Mesendoderm (in vitro differentiated cells): ENCODE results near the gene APOBEC4.

ENCODE experiments used
- DNase-seq: peaks from one replicate; pipeline ENCODE4 v3.0.0; 2013
- H2AK5ac ChIP-seq: 2 replicates; pipeline ENCODE4 v1.6.1; 2013; ENCODE audit warnings: low read length, inconsistent platforms
- H2BK120ac ChIP-seq: 2 replicates; pipeline ENCODE4 v1.6.1; 2013; ENCODE audit warnings: low read depth, mild to moderate bottlenecking, low read length, moderate library complexity, mixed read lengths
- H2BK15ac ChIP-seq: replicated peaks from 2 replicates; pipeline ENCODE4 v1.6.1; 2013; ENCODE audit warnings: low read depth, mild to moderate bottlenecking, moderate library complexity
- H2BK5ac ChIP-seq: 2 replicates; pipeline ENCODE4 v1.6.1; 2013; ENCODE audit warnings: low read length, inconsistent platforms
- H3K18ac ChIP-seq: 2 replicates; pipeline ENCODE4 v1.6.1; 2013; ENCODE audit warnings: mild to moderate bottlenecking, low read length, mixed read lengths
- H3K23ac ChIP-seq: one replicate; pipeline ENCODE4 v1.6.1; 2013; ENCODE audit warnings: low read length
- H3K27ac ChIP-seq: 2 replicates; pipeline ENCODE4 v1.5.1; 2013; ENCODE audit warnings: low read depth, mild to moderate bottlenecking, inconsistent platforms, low read length, moderate library complexity
- H3K27me3 ChIP-seq: 2 replicates; pipeline ENCODE4 v1.6.1; 2013; ENCODE audit warnings: low read length, control low read depth, mild to moderate bottlenecking, inconsistent platforms; ENCODE audit not compliant: insufficient read depth, poor library complexity
- H3K36me3 ChIP-seq: 2 replicates; pipeline ENCODE4 v1.6.1; 2013; ENCODE audit warnings: low read length, inconsistent platforms; ENCODE audit not compliant: control insufficient read depth, insufficient read depth
- H3K4ac ChIP-seq: one replicate; pipeline ENCODE4 v1.6.1; 2013; ENCODE audit warnings: low read depth, mild to moderate bottlenecking, low read length, moderate library complexity
- H3K4me1 ChIP-seq: 2 replicates; pipeline ENCODE4 v1.6.1; 2013; ENCODE audit warnings: low read depth, low read length, inconsistent platforms; ENCODE audit not compliant: control insufficient read depth
- H3K4me2 ChIP-seq: 2 replicates; pipeline ENCODE4 v1.6.1; 2013; ENCODE audit warnings: low read length
- H3K4me3 ChIP-seq: 2 replicates; pipeline ENCODE4 v1.5.1; 2013; ENCODE audit warnings: mild to moderate bottlenecking, low read length
- H3K56ac ChIP-seq: one replicate; pipeline ENCODE4 v1.6.1; 2013; ENCODE audit warnings: low read length
- H3K79me1 ChIP-seq: 2 replicates; pipeline ENCODE4 v1.6.1; 2013; ENCODE audit warnings: low read length, inconsistent platforms
- H3K79me2 ChIP-seq: 2 replicates; pipeline ENCODE4 v1.6.1; 2013; ENCODE audit warnings: mild to moderate bottlenecking, low read length; ENCODE audit not compliant: control insufficient read depth, insufficient read depth
- H3K9ac ChIP-seq: 2 replicates; pipeline ENCODE4 v1.6.1; 2013; ENCODE audit warnings: low read length, inconsistent platforms
- H4K5ac ChIP-seq: one replicate; pipeline ENCODE4 v1.6.1; 2013; ENCODE audit warnings: low read length
- H4K8ac ChIP-seq: one replicate; pipeline ENCODE4 v1.6.1; 2013; ENCODE audit warnings: low read depth, mild to moderate bottlenecking, control low read depth, low read length, moderate library complexity
- WGBS: extraction: QIAGEN DNeasy Blood & Tissue Kit; methylation state at CpG from one replicate; pipeline ENCODE4 v1.1.7; 2013; ENCODE audit warnings: low lambda C conversion rate, missing lambda C conversion rate; ENCODE audit not compliant: insufficient coverage; ENCODE audit errors: extremely low coverage; 5-methylcytosine and 5-hydroxymethylcytosine counted together

APOBEC4 gene

GRCh38 chr1:183604038-183604808 lies 48.9 kb downstream of the APOBEC4 start:
- Histone ChIP-seq H2BK15ac (no peak overlapping the region), H4K8ac (no peak overlapping the region), H2AK5ac (no peak overlapping the region), H3K56ac (no peak overlapping the region), H2BK120ac (no peak overlapping the region), H3K27ac (no peak overlapping the region), H3K4me2 (no peak overlapping the region), H3K27me3 (no peaks in the 10 kb centered on the region), H4K5ac (no peak overlapping the region), H3K9ac (no peak overlapping the region), H3K4me1 (no peaks in the 10 kb centered on the region), H3K18ac (no peak overlapping the region), H3K4me3 (no peak overlapping the region), H3K23ac (no peak overlapping the region), H3K4ac (no peak overlapping the region), H3K79me2 (no peaks in the 10 kb centered on the region), H2BK5ac (no peak overlapping the region), H3K36me3 (no peaks in the 10 kb centered on the region), H3K79me1 (no peaks in the 10 kb centered on the region)
- WGBS = no CpG with 5 or more reads among the region's 10 CpGs
- peak; percentile 11 for DNase-seq

GRCh38 chr1:183602510-183602909 lies 50.6 kb downstream of the APOBEC4 start:
- no peaks in the 10 kb centered on the region for H3K36me3 ChIP-seq
- no peak for DNase-seq
- no peak overlapping the region for H2BK5ac ChIP-seq
- H3K9ac ChIP-seq = no peak overlapping the region
- no peak overlapping the region for H4K5ac ChIP-seq
- no CpG with 5 or more reads among the region's 1 CpG for WGBS
- H3K23ac ChIP-seq = no peak overlapping the region
- no peaks in the 10 kb centered on the region for H3K79me2 ChIP-seq
- no peak overlapping the region for H4K8ac ChIP-seq
- no peak overlapping the region for H3K4me2 ChIP-seq
- no peak overlapping the region for H3K56ac ChIP-seq
- no peaks in the 10 kb centered on the region for H3K4me1 ChIP-seq
- H3K18ac ChIP-seq = no peak overlapping the region
- H2AK5ac ChIP-seq = no peak overlapping the region
- no peak overlapping the region for H2BK15ac ChIP-seq
- no peak overlapping the region for H3K4me3 ChIP-seq
- no peak overlapping the region for H2BK120ac ChIP-seq
- H3K27ac ChIP-seq = no peak overlapping the region
- no peak overlapping the region for H3K4ac ChIP-seq
- H3K27me3 ChIP-seq = no peaks in the 10 kb centered on the region
- no peaks in the 10 kb centered on the region for H3K79me1 ChIP-seq

GRCh38 chr1:183600634-183601033 lies 52.5 kb downstream of the APOBEC4 start:
- WGBS = no CpG with 5 or more reads among the region's 3 CpGs
- H3K4ac ChIP-seq = no peak overlapping the region

GRCh38 chr1:183600136-183600535 lies 53.0 kb downstream of the APOBEC4 start:
- no peak for DNase-seq
- Histone ChIP-seq H4K8ac (no peak overlapping the region), H4K5ac (no peak overlapping the region), H2AK5ac (no peak overlapping the region), H3K27ac (no peak overlapping the region), H3K56ac (no peak overlapping the region), H2BK15ac (no peak overlapping the region), H3K36me3 (no peaks in the 10 kb centered on the region), H2BK120ac (no peak overlapping the region), H3K18ac (no peak overlapping the region), H3K4me3 (no peak overlapping the region), H3K79me2 (no peaks in the 10 kb centered on the region), H3K23ac (no peak overlapping the region), H3K9ac (no peak overlapping the region), H3K27me3 (no peaks in the 10 kb centered on the region), H3K4me1 (no peaks in the 10 kb centered on the region), H3K4ac (no peak overlapping the region), H3K4me2 (no peak overlapping the region), H2BK5ac (no peak overlapping the region), H3K79me1 (no peaks in the 10 kb centered on the region)
- no CpG with 5 or more reads among the region's 3 CpGs for WGBS

More at GRCh38 chr1:183600634-183601033, 52.5 kb downstream of the APOBEC4 start:
- no peaks in the 10 kb centered on the region for H3K79me2 ChIP-seq
- H2BK120ac ChIP-seq = no peak overlapping the region
- no peak overlapping the region for H2BK15ac ChIP-seq
- no peak overlapping the region for H3K9ac ChIP-seq
- no peaks in the 10 kb centered on the region for H3K36me3 ChIP-seq
- no peak overlapping the region for H3K27ac ChIP-seq
- no peak overlapping the region for H4K5ac ChIP-seq
- H3K23ac ChIP-seq = no peak overlapping the region
- H3K27me3 ChIP-seq = no peaks in the 10 kb centered on the region
- no peak overlapping the region for H4K8ac ChIP-seq
- no peak overlapping the region for H3K18ac ChIP-seq
- H3K4me2 ChIP-seq = no peak overlapping the region
- no peaks in the 10 kb centered on the region for H3K4me1 ChIP-seq
- no peak overlapping the region for H3K56ac ChIP-seq
- no peak for DNase-seq
- no peaks in the 10 kb centered on the region for H3K79me1 ChIP-seq
- no peak overlapping the region for H2AK5ac ChIP-seq
- no peak overlapping the region for H3K4me3 ChIP-seq
- H2BK5ac ChIP-seq = no peak overlapping the region

GRCh38 chr1:183598386-183598785 lies 54.7 kb downstream of the APOBEC4 start:
- H3K9ac ChIP-seq = no peak overlapping the region
- no peaks in the 10 kb centered on the region for H3K36me3 ChIP-seq
- H4K5ac ChIP-seq = no peak overlapping the region
- H3K27ac ChIP-seq = no peak overlapping the region
- WGBS = no CpG with 5 or more reads among the region's 2 CpGs
- H2AK5ac ChIP-seq = no peak overlapping the region
- no peak overlapping the region for H3K4ac ChIP-seq
- no peak for DNase-seq
- H2BK120ac ChIP-seq = no peak overlapping the region
- no peaks in the 10 kb centered on the region for H3K79me2 ChIP-seq
- H2BK5ac ChIP-seq = no peak overlapping the region
- H3K4me2 ChIP-seq = no peak overlapping the region
- no peak overlapping the region for H3K56ac ChIP-seq
- H3K27me3 ChIP-seq = no peaks in the 10 kb centered on the region
- no peaks in the 10 kb centered on the region for H3K4me1 ChIP-seq
- no peak overlapping the region for H2BK15ac ChIP-seq
- H4K8ac ChIP-seq = no peak overlapping the region
- no peak overlapping the region for H3K18ac ChIP-seq
- H3K4me3 ChIP-seq = no peak overlapping the region
- H3K23ac ChIP-seq = no peak overlapping the region
- no peaks in the 10 kb centered on the region for H3K79me1 ChIP-seq
